Fibroblast of mammary gland (primary cell): ENCODE results near the gene TMEM184A.

Experiments
- DNase-seq: peaks from one replicate; pipeline ENCODE4 v3.0.0-alpha.2; 2010; ENCODE audit warnings: low read depth
- H3K4me3 ChIP-seq: 2 replicates; pipeline ENCODE4 v1.5.1; 2011; ENCODE audit warnings: low read depth, mild to moderate bottlenecking, low read length, moderate library complexity; ENCODE audit not compliant: control insufficient read depth
- CTCF ChIP-seq: conservative IDR thresholded peaks from 2 replicates; pipeline ENCODE4 v1.5.1; 2011; ENCODE audit warnings: low read depth, low read length, inconsistent platforms; ENCODE audit not compliant: control insufficient read depth, insufficient read depth

The TMEM184A gene

GRCh38 chr7:1501487-1502270 is 54.3 kb downstream of the TMEM184A start:
- no peak for TF ChIP-seq CTCF
- no peak overlapping the region for H3K4me3 ChIP-seq
- DNase-seq = no peak

GRCh38 chr7:1500064-1500807 is 55.8 kb downstream of the TMEM184A start:
- H3K4me3 ChIP-seq = no peak overlapping the region
- no peak for DNase-seq
- no peak for TF ChIP-seq CTCF

- no peak for TF ChIP-seq CTCF
- no peak overlapping the region for H3K4me3 ChIP-seq
- no peak for DNase-seq
These were observed 56.5 kb downstream of the TMEM184A start for GRCh38 chr7:1499367-1500029.

- no peak for DNase-seq
These were observed 57.4 kb downstream of the TMEM184A start for GRCh38 chr7:1498370-1499305.

GRCh38 chr7:1497293-1497927 is 58.6 kb downstream of the TMEM184A start:
- no peak for DNase-seq
- TF ChIP-seq CTCF = no peak
- H3K4me3 ChIP-seq = no peak overlapping the region

More at GRCh38 chr7:1498370-1499305, 57.4 kb downstream of the TMEM184A start:
- TF ChIP-seq CTCF = no peak
- H3K4me3 ChIP-seq = no peak overlapping the region
